Measurements from ENCODE around the gene NIM1K.

- TF ChIP-seq, protein P1, sequence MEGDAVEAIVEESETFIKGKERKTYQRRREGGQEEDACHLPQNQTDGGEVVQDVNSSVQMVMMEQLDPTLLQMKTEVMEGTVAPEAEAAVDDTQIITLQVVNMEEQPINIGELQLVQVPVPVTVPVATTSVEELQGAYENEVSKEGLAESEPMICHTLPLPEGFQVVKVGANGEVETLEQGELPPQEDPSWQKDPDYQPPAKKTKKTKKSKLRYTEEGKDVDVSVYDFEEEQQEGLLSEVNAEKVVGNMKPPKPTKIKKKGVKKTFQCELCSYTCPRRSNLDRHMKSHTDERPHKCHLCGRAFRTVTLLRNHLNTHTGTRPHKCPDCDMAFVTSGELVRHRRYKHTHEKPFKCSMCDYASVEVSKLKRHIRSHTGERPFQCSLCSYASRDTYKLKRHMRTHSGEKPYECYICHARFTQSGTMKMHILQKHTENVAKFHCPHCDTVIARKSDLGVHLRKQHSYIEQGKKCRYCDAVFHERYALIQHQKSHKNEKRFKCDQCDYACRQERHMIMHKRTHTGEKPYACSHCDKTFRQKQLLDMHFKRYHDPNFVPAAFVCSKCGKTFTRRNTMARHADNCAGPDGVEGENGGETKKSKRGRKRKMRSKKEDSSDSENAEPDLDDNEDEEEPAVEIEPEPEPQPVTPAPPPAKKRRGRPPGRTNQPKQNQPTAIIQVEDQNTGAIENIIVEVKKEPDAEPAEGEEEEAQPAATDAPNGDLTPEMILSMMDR (IDR thresholded peaks at IDR 0.05), result no peak
- TF ChIP-seq POLR2AphosphoS5 (IDR thresholded peaks at IDR 0.05; ENCODE audit: low read depth, low read length), result no peak
- TF ChIP-seq, protein P2, sequence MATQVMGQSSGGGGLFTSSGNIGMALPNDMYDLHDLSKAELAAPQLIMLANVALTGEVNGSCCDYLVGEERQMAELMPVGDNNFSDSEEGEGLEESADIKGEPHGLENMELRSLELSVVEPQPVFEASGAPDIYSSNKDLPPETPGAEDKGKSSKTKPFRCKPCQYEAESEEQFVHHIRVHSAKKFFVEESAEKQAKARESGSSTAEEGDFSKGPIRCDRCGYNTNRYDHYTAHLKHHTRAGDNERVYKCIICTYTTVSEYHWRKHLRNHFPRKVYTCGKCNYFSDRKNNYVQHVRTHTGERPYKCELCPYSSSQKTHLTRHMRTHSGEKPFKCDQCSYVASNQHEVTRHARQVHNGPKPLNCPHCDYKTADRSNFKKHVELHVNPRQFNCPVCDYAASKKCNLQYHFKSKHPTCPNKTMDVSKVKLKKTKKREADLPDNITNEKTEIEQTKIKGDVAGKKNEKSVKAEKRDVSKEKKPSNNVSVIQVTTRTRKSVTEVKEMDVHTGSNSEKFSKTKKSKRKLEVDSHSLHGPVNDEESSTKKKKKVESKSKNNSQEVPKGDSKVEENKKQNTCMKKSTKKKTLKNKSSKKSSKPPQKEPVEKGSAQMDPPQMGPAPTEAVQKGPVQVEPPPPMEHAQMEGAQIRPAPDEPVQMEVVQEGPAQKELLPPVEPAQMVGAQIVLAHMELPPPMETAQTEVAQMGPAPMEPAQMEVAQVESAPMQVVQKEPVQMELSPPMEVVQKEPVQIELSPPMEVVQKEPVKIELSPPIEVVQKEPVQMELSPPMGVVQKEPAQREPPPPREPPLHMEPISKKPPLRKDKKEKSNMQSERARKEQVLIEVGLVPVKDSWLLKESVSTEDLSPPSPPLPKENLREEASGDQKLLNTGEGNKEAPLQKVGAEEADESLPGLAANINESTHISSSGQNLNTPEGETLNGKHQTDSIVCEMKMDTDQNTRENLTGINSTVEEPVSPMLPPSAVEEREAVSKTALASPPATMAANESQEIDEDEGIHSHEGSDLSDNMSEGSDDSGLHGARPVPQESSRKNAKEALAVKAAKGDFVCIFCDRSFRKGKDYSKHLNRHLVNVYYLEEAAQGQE (IDR thresholded peaks at IDR 0.05; ENCODE audit: insufficient read depth in 1 of 2, low read depth in 2 of 2, low read length in 1 of 2), result no peak
- TF ChIP-seq TCF7L2 (IDR thresholded peaks at IDR 0.05; ENCODE audit: low read depth, low read length), result no peak
These were observed 123.7 kb downstream of the NIM1K start for GRCh38 chr5:43315682-43316081.

Measured in Panc1 (cell line).